Keratinocyte (primary cell): Measurements from ENCODE around the gene TNIK. TPM values are rescaled to one million over a fixed set of nuclear protein-coding genes. Genes with fewer than 3 reads are reported as not detected.

Source experiments
- DNase-seq: peaks from one replicate; pipeline ENCODE4 v3.0.0-alpha.2; 2011; ENCODE audit warnings: low read depth, missing footprints, low spot score
- FAIRE-seq: peaks from 2 replicates; lab custom pipeline; 2011; peaks lifted over from hg19 to GRCh38; lab: Jason Lieb, UNC
- H2AFZ ChIP-seq: 2 replicates; pipeline ENCODE4 v1.6.0; 2012; ENCODE audit warnings: low read length, control low read depth, inconsistent platforms; ENCODE audit not compliant: control insufficient read depth
- H3K27ac ChIP-seq: 2 replicates; pipeline ENCODE4 v1.5.1; 2011; ENCODE audit warnings: low read length; ENCODE audit not compliant: control insufficient read depth, insufficient read depth
- H3K27me3 ChIP-seq: 3 replicates; pipeline ENCODE4 v1.6.0; 2011; ENCODE audit warnings: low read length; ENCODE audit not compliant: control insufficient read depth, insufficient read depth; ENCODE audit errors: extremely low read depth
- H3K36me3 ChIP-seq, 2 experiments: 2 replicates in 1 of 2; 3 replicates in 1 of 2; pipeline ENCODE4 v1.5.1; 2011; ENCODE audit warnings: low read length in 2 of 2, mild to moderate bottlenecking in 1 of 2; ENCODE audit not compliant: control insufficient read depth in 2 of 2, insufficient read depth in 2 of 2; ENCODE audit errors: extremely low read depth in 1 of 2
- H3K4me1 ChIP-seq: 3 replicates; pipeline ENCODE4 v1.5.1; 2011; ENCODE audit warnings: low read length; ENCODE audit not compliant: control insufficient read depth, insufficient read depth; ENCODE audit errors: extremely low read depth
- H3K4me2 ChIP-seq: 3 replicates; pipeline ENCODE4 v1.6.0; 2011; ENCODE audit warnings: low read depth, low read length; ENCODE audit not compliant: control insufficient read depth, insufficient read depth; ENCODE audit errors: extremely low read depth
- H3K4me3 ChIP-seq, 3 experiments: fragments of 200-600 bp in 1 of 3; sonication (generic) in 1 of 3; 2 replicates in 2 of 3; 3 replicates in 1 of 3; pipeline ENCODE4 v1.5.1; 2011 to 2016; ENCODE audit warnings: low read length in 3 of 3, mild to moderate bottlenecking in 3 of 3, control low read depth in 2 of 3, inconsistent platforms in 1 of 3, low read depth in 1 of 3, mixed read lengths in 1 of 3, mixed run types in 1 of 3, moderate library complexity in 1 of 3; ENCODE audit not compliant: control insufficient read depth in 2 of 3, insufficient read depth in 2 of 3; ENCODE audit errors: extremely low read depth in 1 of 3
- H3K79me2 ChIP-seq: 2 replicates; pipeline ENCODE4 v1.6.0; 2012; ENCODE audit warnings: low read length; ENCODE audit not compliant: control insufficient read depth, insufficient read depth
- H3K9ac ChIP-seq: 3 replicates; pipeline ENCODE4 v1.6.0; 2011; ENCODE audit warnings: low read length; ENCODE audit not compliant: control insufficient read depth, insufficient read depth; ENCODE audit errors: extremely low read depth
- H3K9me1 ChIP-seq: 3 replicates; pipeline ENCODE4 v1.6.0; 2011; ENCODE audit warnings: low read length; ENCODE audit not compliant: control insufficient read depth, insufficient read depth; ENCODE audit errors: extremely low read depth
- H3K9me3 ChIP-seq: 2 replicates; pipeline ENCODE4 v1.5.1; 2012; ENCODE audit warnings: low read depth, low read length; ENCODE audit not compliant: control insufficient read depth
- H4K20me1 ChIP-seq: 3 replicates; pipeline ENCODE4 v1.6.0; 2011; ENCODE audit warnings: low read length; ENCODE audit not compliant: control insufficient read depth, insufficient read depth; ENCODE audit errors: extremely low read depth
- CTCF ChIP-seq, 3 experiments: IDR thresholded peaks in 1 of 3; conservative IDR thresholded peaks in 1 of 3; optimal IDR thresholded peaks in 1 of 3; 2 replicates in 2 of 3; 3 replicates in 1 of 3; pipeline versions ENCODE3 to v1.5.1; 2011; ENCODE audit warnings: low read length in 3 of 3, mild to moderate bottlenecking in 3 of 3, moderate library complexity in 2 of 3, control low read depth in 1 of 3, inconsistent platforms in 1 of 3; ENCODE audit not compliant: insufficient read depth in 2 of 3; ENCODE audit errors: extremely low read depth in 1 of 3
- EZH2 ChIP-seq: IDR thresholded peaks from one replicate; pipeline ENCODE4 v1.6.1; 2012; ENCODE audit warnings: inconsistent platforms, mild to moderate bottlenecking, low read length, moderate library complexity
- dilution Hi-C: fragments of 300-500 bp; cut with MboI; formaldehyde crosslinking; loops from one replicate; pipeline ENCODE4 v1.7.0; 2020; ENCODE audit warnings: low sequenced_read_pairs; ENCODE audit not compliant: extremely low pct_ligation_motif_present
- polyA plus RNA-seq, 5 experiments: library from polyadenylated mRNA; depleted of rRNA in 3 of 5; stranded (reverse) in 3 of 5; stranded (forward) in 1 of 5; unstranded in 1 of 5; fragments of >200 nt; gene quantifications; 1 replicate in 1 of 5; 2 replicates in 3 of 5; 3 replicates in 1 of 5; pipeline versions ENCODE4 v1.2.1 to v1.2.3, GENCODE V29; 2011 to 2012; ENCODE audit warnings: missing spikeins in 2 of 5, low read depth in 1 of 5, low replicate concordance in 1 of 5

The TNIK gene
- polyA plus RNA-seq, 1 donor (not counting 4 experiments of a cell fraction or from before 2014, with no cell fraction given), result 4.4 TPM

- no peaks in the 10 kb centered on the region for H4K20me1 ChIP-seq
- no peak overlapping the region for H2AFZ ChIP-seq
- no peaks in the 10 kb centered on the region for H3K9me3 ChIP-seq
- H3K9ac ChIP-seq, result no peak overlapping the region
- no peak for FAIRE-seq
- no peaks in the 10 kb centered on the region for H3K36me3 ChIP-seq
- TF ChIP-seq EZH2 (no peak), CTCF (optimal IDR thresholded peaks at IDR 0.05 in 1 of 3, IDR thresholded peaks at IDR 0.05 in 1 of 3, conservative IDR thresholded peaks at IDR 0.05 in 1 of 3; ENCODE audit: extremely low read depth in 1 of 3, insufficient read depth in 2 of 3, low read length in 3 of 3) (no peak)
- no peaks in the 10 kb centered on the region for H3K79me2 ChIP-seq
- H3K27me3 ChIP-seq, result no peaks in the 10 kb centered on the region
- H3K4me2 ChIP-seq, result no peak overlapping the region
- H3K9me1 ChIP-seq, result no peaks in the 10 kb centered on the region
- dilution Hi-C loops, result no loop called here
- H3K27ac ChIP-seq, result no peak overlapping the region
- no peak for DNase-seq
- H3K4me1 ChIP-seq, result no peaks in the 10 kb centered on the region
- no peak overlapping the region for H3K4me3 ChIP-seq
Measured at GRCh38 chr3:171393032-171393744, 67.0 kb downstream of the TNIK start.

- FAIRE-seq, result no peak
Measured at GRCh38 chr3:171391432-171391831, 68.8 kb downstream of the TNIK start.

More at GRCh38 chr3:171391432-171391831, 68.8 kb downstream of the TNIK start:
- Histone ChIP-seq H3K4me2 (no peak overlapping the region), H2AFZ (no peak overlapping the region), H3K9me3 (no peaks in the 10 kb centered on the region), H3K9ac (no peak overlapping the region), H3K4me1 (no peaks in the 10 kb centered on the region), H3K27ac (no peak overlapping the region), H3K4me3 (no peak overlapping the region), H4K20me1 (no peaks in the 10 kb centered on the region), H3K79me2 (no peaks in the 10 kb centered on the region), H3K36me3 (no peaks in the 10 kb centered on the region), H3K9me1 (no peaks in the 10 kb centered on the region), H3K27me3 (no peaks in the 10 kb centered on the region)
- dilution Hi-C loops, result no loop called here
- TF ChIP-seq EZH2 (no peak), CTCF (optimal IDR thresholded peaks at IDR 0.05 in 1 of 3, IDR thresholded peaks at IDR 0.05 in 1 of 3, conservative IDR thresholded peaks at IDR 0.05 in 1 of 3; ENCODE audit: extremely low read depth in 1 of 3, insufficient read depth in 2 of 3, low read length in 3 of 3) (no peak)
- no peak for DNase-seq
